GM10248 (cell line): ENCODE results near the gene FASN.

Experiments used
- CTCF ChIA-PET: fragments of 300-600 bp; sonication (Branson Sonifier 250); formaldehyde crosslinking; extraction: SDS; loops from one replicate; lab custom pipeline; 2021; ENCODE audit warnings: antibody characterized with exemption; lab: Yijun Ruan, JAX
- POLR2A ChIA-PET: fragments of 350-650 bp; sonication (Branson Sonifier 250); formaldehyde crosslinking; extraction: SDS; loops from one replicate; lab custom pipeline; 2020; ENCODE audit warnings: antibody characterized with exemption; lab: Yijun Ruan, JAX
- DNase-seq: peaks from one replicate; pipeline ENCODE4 v3.0.0; 2012; ENCODE audit errors: extremely low spot score
- TF ChIP-seq, protein P1 (sequence below): IDR thresholded peaks from 2 replicates; pipeline ENCODE4 v1.5.1; 2012; ENCODE audit warnings: mild to moderate bottlenecking, low read depth; ENCODE audit errors: extremely low read depth, missing control alignments, control extremely low read depth

Gene FASN

DNA sequence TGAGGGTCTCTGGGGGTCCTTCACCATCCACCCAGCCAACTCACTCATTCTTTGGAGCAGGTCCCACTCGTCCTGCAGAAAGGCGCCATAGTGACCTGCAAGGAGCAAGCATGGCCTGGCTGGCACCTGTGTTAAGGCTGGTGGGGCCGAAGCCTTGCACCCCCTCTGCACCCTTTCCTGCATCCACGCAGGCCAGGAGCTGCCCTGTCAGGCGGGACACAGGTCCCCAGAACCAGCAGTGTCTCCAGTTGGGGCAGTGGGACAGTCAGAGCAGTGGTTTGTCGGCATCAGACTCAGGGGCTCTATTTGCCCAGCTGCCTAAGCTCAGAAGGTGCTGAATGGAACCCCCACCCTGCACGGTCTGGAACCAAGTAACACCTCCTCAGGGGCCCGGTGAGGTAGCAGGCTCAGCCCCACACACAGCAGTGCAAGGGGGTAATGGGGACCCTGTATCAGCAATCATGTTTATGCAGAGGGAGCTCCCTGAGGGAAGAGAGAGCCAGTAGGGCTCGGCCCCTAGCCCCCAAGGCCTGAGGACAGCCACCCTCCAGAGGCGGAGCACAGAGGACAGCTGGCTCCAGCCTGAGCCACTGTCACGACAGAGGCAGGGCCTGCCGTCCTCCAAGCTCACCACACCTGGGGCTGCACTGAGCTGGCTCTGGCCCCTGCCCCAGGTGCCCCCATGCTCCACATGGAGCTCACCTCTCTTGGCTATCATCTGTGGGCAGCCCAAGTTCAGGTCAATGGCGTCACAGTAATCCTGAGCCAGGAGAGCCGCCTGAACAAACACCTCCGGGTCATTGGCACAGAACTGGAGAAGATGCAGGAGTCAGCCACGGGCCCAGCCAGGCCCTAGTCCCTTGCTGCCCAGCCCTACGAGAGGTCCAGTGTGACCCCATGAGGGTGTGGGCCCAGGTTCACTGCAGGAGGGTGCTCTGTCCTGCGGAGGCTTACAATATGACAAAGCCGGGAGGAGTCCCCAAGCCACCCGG, 34.3 kb downstream of the FASN start:
- no peak for DNase-seq
- TF ChIP-seq, protein P1, sequence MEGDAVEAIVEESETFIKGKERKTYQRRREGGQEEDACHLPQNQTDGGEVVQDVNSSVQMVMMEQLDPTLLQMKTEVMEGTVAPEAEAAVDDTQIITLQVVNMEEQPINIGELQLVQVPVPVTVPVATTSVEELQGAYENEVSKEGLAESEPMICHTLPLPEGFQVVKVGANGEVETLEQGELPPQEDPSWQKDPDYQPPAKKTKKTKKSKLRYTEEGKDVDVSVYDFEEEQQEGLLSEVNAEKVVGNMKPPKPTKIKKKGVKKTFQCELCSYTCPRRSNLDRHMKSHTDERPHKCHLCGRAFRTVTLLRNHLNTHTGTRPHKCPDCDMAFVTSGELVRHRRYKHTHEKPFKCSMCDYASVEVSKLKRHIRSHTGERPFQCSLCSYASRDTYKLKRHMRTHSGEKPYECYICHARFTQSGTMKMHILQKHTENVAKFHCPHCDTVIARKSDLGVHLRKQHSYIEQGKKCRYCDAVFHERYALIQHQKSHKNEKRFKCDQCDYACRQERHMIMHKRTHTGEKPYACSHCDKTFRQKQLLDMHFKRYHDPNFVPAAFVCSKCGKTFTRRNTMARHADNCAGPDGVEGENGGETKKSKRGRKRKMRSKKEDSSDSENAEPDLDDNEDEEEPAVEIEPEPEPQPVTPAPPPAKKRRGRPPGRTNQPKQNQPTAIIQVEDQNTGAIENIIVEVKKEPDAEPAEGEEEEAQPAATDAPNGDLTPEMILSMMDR = no peak
- POLR2A ChIA-PET = interaction anchor here (0.5 kb wide), 1 partner anchor 169 kb away, joined by 3 read pairs; no protein-coding TSS in a partner anchor
- CTCF ChIA-PET = interaction anchor here (0.9 to 1.4 kb wide), 3 partner anchors 19 to 104 kb away, joined by 3 to 4 read pairs (median 3); no protein-coding TSS in a partner anchor

GRCh38 chr17:82062984-82063368, 35.1 kb downstream of the FASN start:
- DNase-seq = no peak
- ChIA-PET POLR2A (no interaction called here), CTCF (interaction anchor here (1.1 kb wide), 1 partner anchor 42 kb away, joined by 3 read pairs; no protein-coding TSS in a partner anchor)
- TF ChIP-seq, protein P1 = no peak

DNA sequence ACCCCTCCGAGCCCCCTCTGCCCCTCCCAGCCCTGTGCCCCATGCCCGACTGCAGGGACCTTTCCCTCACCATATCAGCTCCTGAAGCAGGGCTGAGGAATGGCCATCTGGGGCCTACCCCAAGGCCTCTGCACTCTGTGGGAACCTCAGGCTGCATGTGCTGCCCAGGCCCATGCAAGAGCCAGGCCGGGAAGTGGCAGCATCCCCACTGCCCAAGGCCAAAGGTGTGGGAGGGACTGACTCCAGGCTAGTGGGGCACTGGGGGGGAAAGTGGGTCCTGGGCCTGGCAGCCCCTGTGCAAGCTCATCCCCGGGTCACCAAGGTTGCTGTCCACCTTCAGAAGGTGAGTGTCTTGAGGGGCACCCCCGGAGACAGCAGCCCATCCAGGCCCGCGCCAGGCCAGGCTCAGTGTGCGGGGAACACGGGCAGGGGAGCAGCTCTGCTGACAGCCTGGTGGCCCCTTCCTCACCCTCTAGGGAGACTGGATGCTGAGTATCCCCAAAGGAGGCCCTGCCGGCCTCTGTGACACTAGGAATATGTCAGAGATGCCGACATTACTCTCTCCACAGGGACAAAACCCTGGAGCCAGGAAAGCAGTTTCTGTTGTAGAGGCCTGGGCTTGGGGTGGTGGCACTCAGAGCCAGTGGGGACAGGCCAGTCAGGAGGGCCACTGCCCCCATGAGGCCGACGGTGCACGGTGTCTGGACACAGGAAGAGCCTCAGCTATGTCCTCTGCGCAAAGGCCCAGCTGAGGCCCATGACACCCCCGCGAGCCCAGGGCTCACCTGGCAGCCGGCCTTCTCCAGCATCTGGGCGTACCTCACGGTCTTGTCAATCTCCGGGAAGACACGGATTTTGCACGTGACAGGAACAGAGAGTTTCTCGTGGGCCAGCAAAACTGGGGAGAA, 35.7 kb downstream of the FASN start:
- TF ChIP-seq, protein P1 = no peak
- CTCF ChIA-PET = no interaction called here
- no peak for DNase-seq
- POLR2A ChIA-PET = no interaction called here

GRCh38 chr17:82061047-82061925, 36.8 kb downstream of the FASN start:
- DNase-seq = no peak
- ChIA-PET POLR2A (no interaction called here), CTCF (no interaction called here)
- TF ChIP-seq, protein P1 = no peak

DNA sequence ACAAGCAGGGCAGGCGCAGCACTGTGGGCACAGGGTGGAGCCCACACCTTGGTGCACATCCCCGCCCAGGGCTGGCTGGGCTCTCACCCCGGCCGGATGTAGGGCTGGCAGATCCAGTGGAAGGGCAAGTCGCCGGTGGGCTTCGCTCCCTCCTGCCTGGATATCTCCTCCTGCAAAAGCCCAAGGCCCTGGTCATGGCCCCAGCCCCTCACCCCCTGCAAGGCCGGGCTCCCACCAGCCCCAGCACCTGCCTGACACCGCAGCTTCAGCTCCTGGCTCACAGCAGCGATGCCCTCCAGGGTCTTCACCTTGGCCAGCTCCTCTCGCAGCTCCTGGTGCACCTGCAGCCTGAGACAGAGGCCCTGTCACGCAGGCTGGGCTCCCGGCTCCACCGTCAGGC, 37.4 kb downstream of the FASN start:
- POLR2A ChIA-PET = no interaction called here
- TF ChIP-seq, protein P1 = no peak

More for the DNA sequence above, 37.4 kb downstream of the FASN start:
- CTCF ChIA-PET = interaction anchor here (0.7 kb wide), 1 partner anchor 11 kb away, joined by 3 read pairs; no protein-coding TSS in a partner anchor
- no peak for DNase-seq
